WTC11 (cell line): ENCODE data around the gene SLC12A6. TPM values are rescaled to one million over a fixed set of nuclear protein-coding genes. Genes with fewer than 3 reads are reported as not detected.

ENCODE experiments used
- ATAC-seq: fragments of 200-7000 bp; cut with Tn5 transposase; 2 replicates; pipeline ENCODE4 v1.10.0; 2021; ENCODE audit warnings: mild to moderate bottlenecking, moderate library complexity
- CTCF ChIA-PET: fragments of 300-600 bp; sonication (Branson Sonifier 250); formaldehyde crosslinking; loops from one replicate; lab custom pipeline; 2021; ENCODE audit warnings: antibody characterized with exemption; lab: Charles Lee
- POLR2A ChIA-PET: fragments of 350-600 bp; sonication (Branson Sonifier 250); formaldehyde crosslinking; loops from one replicate; lab custom pipeline; 2021; ENCODE audit warnings: antibody characterized with exemption; lab: Charles Lee
- DNase-seq: peaks from one replicate; pipeline ENCODE4 v3.0.0; 2021; ENCODE audit warnings: low spot score
- H3K27ac Mint-ChIP-seq: 2 replicates; pipeline ENCODE4 v1.8.0; 2021; ENCODE audit warnings: mixed read lengths
- H3K27me3 Mint-ChIP-seq: 2 replicates; pipeline ENCODE4 v1.8.0; 2021; ENCODE audit warnings: low read depth, mild to moderate bottlenecking, moderate library complexity, mixed read lengths
- H3K36me3 Mint-ChIP-seq: 2 replicates; pipeline ENCODE4 v1.8.0; 2021; ENCODE audit warnings: mixed read lengths
- H3K4me1 Mint-ChIP-seq: 2 replicates; pipeline ENCODE4 v1.8.0; 2022; ENCODE audit warnings: mixed read lengths
- H3K4me3 Mint-ChIP-seq: 2 replicates; pipeline ENCODE4 v1.8.0; 2021; ENCODE audit warnings: mild to moderate bottlenecking, moderate library complexity, mixed read lengths
- H3K9me3 Mint-ChIP-seq: 2 replicates; pipeline ENCODE4 v1.8.0; 2021; ENCODE audit warnings: mixed read lengths
- ETV6 ChIP-seq: sonication (generic); formaldehyde crosslinking; IDR thresholded peaks from 2 replicates; pipeline ENCODE4 v1.8.1; 2022; ENCODE audit warnings: mild to moderate bottlenecking, missing genetic modification reagents
- IRF1 ChIP-seq: sonication (generic); formaldehyde crosslinking; IDR thresholded peaks from 2 replicates; pipeline ENCODE4 v1.8.0; 2023; ENCODE audit warnings: missing genetic modification reagents
- JUN ChIP-seq: sonication (generic); formaldehyde crosslinking; IDR thresholded peaks from 2 replicates; pipeline ENCODE4 v1.8.0; 2023; ENCODE audit warnings: mild to moderate bottlenecking, missing genetic modification reagents
- MXD4 ChIP-seq: fragments of 250-450 bp; sonication (Bioruptor Pico); IDR thresholded peaks from 2 replicates; pipeline ENCODE4 v1.8.0; 2021; ENCODE audit warnings: mild to moderate bottlenecking, moderate library complexity, borderline replicate concordance
- NFATC4 ChIP-seq: fragments of 250-450 bp; sonication (Bioruptor Pico); IDR thresholded peaks from 2 replicates; pipeline ENCODE4 v1.9.0; 2021; ENCODE audit warnings: mild to moderate bottlenecking
- NFYB ChIP-seq: sonication (generic); formaldehyde crosslinking; conservative IDR thresholded peaks from 2 replicates; pipeline ENCODE4 v1.8.0; 2022; ENCODE audit warnings: low read depth, missing genetic modification reagents
- NR3C1 ChIP-seq: sonication (generic); formaldehyde crosslinking; conservative IDR thresholded peaks from 2 replicates; pipeline ENCODE4 v1.8.1; 2023; ENCODE audit warnings: low read depth, mild to moderate bottlenecking, missing genetic modification reagents
- PRDM15 ChIP-seq: sonication (generic); formaldehyde crosslinking; IDR thresholded peaks from 2 replicates; pipeline ENCODE4 v1.8.0; 2022; ENCODE audit warnings: missing genetic modification reagents
- TEAD1 ChIP-seq: sonication (generic); formaldehyde crosslinking; IDR thresholded peaks from 2 replicates; pipeline ENCODE4 v1.8.0; 2022; ENCODE audit warnings: mild to moderate bottlenecking, missing genetic modification reagents
- TEAD4 ChIP-seq: sonication (generic); formaldehyde crosslinking; IDR thresholded peaks from 2 replicates; pipeline ENCODE4 v1.8.0; 2022; ENCODE audit warnings: mild to moderate bottlenecking, missing genetic modification reagents
- ZNF121 ChIP-seq: sonication (generic); formaldehyde crosslinking; IDR thresholded peaks from 2 replicates; pipeline ENCODE4 v1.8.0; 2023; ENCODE audit warnings: missing genetic modification reagents
- ZNF423 ChIP-seq: fragments of 250-450 bp; sonication (Bioruptor Pico); IDR thresholded peaks from 2 replicates; pipeline ENCODE4 v2.1.2; 2022; ENCODE audit warnings: mild to moderate bottlenecking, moderate library complexity
- ZNF512 ChIP-seq: sonication (generic); formaldehyde crosslinking; IDR thresholded peaks from 2 replicates; pipeline ENCODE4 v1.8.1; 2022; ENCODE audit warnings: missing genetic modification reagents, borderline replicate concordance
- total RNA-seq: library from RNA; stranded (reverse); gene quantifications from 3 replicates; pipeline ENCODE4 v1.2.3, GENCODE V29; 2021
- TF ChIP-seq, protein P1 (sequence below): fragments of 250-450 bp; sonication (Bioruptor Pico); conservative IDR thresholded peaks from 2 replicates; pipeline ENCODE4 v1.9.0; 2021; ENCODE audit warnings: mild to moderate bottlenecking
- TF ChIP-seq, protein P2 (sequence below): fragments of 250-450 bp; sonication (Bioruptor Pico); IDR thresholded peaks from 2 replicates; pipeline ENCODE4 v1.9.0; 2021; ENCODE audit warnings: moderate library complexity, mild to moderate bottlenecking, inconsistent platforms, borderline replicate concordance
- TF ChIP-seq, protein P3 (sequence below): sonication (generic); formaldehyde crosslinking; conservative IDR thresholded peaks from 2 replicates; pipeline ENCODE4 v1.8.1; 2022; ENCODE audit warnings: mild to moderate bottlenecking, missing genetic modification reagents
- TF ChIP-seq, protein P4 (sequence below): sonication (generic); formaldehyde crosslinking; IDR thresholded peaks from 2 replicates; pipeline ENCODE4 v1.8.0; 2022; ENCODE audit warnings: mild to moderate bottlenecking, missing genetic modification reagents
- TF ChIP-seq, protein P5 (sequence below): sonication (generic); formaldehyde crosslinking; IDR thresholded peaks from 2 replicates; pipeline ENCODE4 v1.8.1; 2022; ENCODE audit warnings: mild to moderate bottlenecking, moderate library complexity, missing genetic modification reagents

SLC12A6 gene
- total RNA-seq, 1 experiment from 2014 or later: 16.2 TPM

DNA sequence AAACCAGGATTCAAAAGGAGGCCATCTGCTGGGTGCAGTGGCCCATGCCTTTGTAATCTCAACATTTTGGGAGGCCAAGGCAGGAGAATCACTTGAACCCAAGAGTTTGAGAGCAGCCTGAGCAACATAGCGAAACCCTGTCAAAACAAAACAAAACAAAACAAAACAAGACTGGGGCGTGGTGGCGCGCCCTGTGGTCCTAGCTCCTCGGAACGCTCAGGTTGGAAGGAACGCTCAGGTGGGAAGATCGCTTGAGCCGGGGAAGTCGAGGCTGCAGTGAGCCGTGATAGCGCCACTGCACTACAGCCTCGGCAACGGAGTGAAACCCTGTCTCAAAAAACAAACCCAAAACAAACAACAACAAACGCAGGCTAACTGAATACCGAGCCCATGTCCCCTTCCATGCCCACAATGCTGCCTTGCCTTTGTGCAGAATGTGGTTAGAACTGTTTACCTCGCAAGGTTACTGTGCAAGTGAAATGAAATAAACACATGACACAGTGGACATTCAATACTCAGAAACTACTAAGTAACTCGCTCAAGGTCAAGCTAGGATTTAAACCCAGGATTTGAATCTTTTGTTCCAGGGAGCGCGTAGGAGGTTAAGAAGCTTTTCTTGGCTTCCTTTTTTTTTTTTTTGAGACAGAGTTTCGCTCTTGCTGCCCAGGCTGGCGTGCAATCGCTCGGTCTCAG is 113.5 kb downstream of the SLC12A6 start:
- DNase-seq (no peak), ATAC-seq (no peak)
- no peaks in the 10 kb centered on the region; the same call in 1 of the 2 replicates for H3K27me3 Mint-ChIP-seq
- POLR2A ChIA-PET: interaction anchor here (0.6 kb wide), 1 partner anchor 84 kb away, joined by 9 read pairs; no protein-coding TSS in a partner anchor
- peaks cover 21% of the 10 kb centered on the region for H3K36me3 Mint-ChIP-seq
- H3K27ac Mint-ChIP-seq: peak overlapping the region; percentile 99
- peaks cover 22% of the 10 kb centered on the region for H3K4me1 Mint-ChIP-seq
- H3K9me3 Mint-ChIP-seq: no peaks in the 10 kb centered on the region
- CTCF ChIA-PET: interaction anchor here (1.1 to 1.8 kb wide), 4 partner anchors 14 to 134 kb away, joined by 3 to 10 read pairs (median 4); partner anchors contain the start of gene KATNBL1
- peak overlapping the region; percentile 93 for H3K4me3 Mint-ChIP-seq
- no peak for TF ChIP-seq NFATC4 (CRISPR knock-in tag)
- TF ChIP-seq, protein P1, sequence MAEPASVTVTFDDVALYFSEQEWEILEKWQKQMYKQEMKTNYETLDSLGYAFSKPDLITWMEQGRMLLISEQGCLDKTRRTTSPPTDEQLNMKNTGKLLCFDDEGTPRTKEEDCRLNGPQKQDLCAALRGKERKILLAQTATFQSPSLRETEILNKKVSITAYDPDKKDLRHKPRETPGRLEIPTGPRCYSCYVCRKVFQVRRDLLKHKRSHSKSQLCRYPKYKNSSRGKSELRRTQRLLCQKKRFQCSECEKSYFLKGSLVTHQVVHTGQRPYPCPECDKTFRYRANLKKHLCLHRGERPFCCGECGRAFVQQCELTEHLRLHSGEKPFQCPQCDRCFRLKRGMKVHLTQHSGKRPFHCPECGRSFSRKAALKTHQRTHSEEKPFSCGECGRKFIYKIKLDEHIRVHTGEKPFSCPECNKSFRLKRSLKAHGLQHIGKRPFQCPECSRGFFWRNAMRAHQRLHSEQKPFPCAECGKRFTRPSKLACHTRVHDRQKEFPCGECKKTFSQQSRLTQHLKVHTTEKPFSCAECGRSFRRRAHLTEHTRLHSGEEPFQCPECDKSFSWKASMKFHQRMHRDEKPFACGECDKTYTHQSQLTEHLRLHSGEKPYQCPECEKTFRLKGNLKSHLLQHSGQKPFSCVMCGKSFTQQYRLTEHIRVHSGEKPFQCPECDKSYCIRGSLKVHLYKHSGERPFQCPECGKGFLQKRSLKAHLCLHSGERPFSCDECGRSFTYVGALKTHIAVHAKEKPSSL (CRISPR knock-in tag): no peak
- no peak for TF ChIP-seq JUN (CRISPR knock-in tag)
- TF ChIP-seq, protein P2, sequence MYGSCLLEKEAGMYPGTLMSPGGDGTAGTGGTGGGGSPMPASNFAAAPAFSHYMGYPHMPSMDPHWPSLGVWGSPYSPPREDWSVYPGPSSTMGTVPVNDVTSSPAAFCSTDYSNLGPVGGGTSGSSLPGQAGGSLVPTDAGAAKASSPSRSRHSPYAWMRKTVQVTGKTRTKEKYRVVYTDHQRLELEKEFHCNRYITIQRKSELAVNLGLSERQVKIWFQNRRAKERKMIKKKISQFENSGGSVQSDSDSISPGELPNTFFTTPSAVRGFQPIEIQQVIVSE (CRISPR knock-in tag): no peak
- TF ChIP-seq ZNF121: no peak
- TF ChIP-seq, all 79 proteins: peak for 0

GRCh38 chr15:34217587-34218225 is 119.9 kb downstream of the SLC12A6 start:
- H3K4me3 Mint-ChIP-seq: no peak overlapping the region
- DNase-seq: no peak
- no peak overlapping the region for H3K27ac Mint-ChIP-seq
- H3K9me3 Mint-ChIP-seq: peaks cover 3% of the 10 kb centered on the region; the same call in 1 of the 2 replicates
- H3K4me1 Mint-ChIP-seq: peaks cover 26% of the 10 kb centered on the region
- no peaks in the 10 kb centered on the region for H3K27me3 Mint-ChIP-seq
- H3K36me3 Mint-ChIP-seq: no peaks in the 10 kb centered on the region
- POLR2A ChIA-PET: no interaction called here
- CTCF ChIA-PET: no interaction called here
- ATAC-seq: no peak
- no peak for TF ChIP-seq TEAD4
- TF ChIP-seq TEAD1 (CRISPR knock-in tag): no peak
- TF ChIP-seq, protein P3, sequence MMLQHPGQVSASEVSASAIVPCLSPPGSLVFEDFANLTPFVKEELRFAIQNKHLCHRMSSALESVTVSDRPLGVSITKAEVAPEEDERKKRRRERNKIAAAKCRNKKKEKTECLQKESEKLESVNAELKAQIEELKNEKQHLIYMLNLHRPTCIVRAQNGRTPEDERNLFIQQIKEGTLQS (CRISPR knock-in tag): no peak
- no peak for TF ChIP-seq ETV6
- TF ChIP-seq ZNF423 (CRISPR knock-in tag): no peak
- TF ChIP-seq, protein P4, sequence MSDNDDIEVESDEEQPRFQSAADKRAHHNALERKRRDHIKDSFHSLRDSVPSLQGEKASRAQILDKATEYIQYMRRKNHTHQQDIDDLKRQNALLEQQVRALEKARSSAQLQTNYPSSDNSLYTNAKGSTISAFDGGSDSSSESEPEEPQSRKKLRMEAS (CRISPR knock-in tag): no peak
- TF ChIP-seq IRF1 (CRISPR knock-in tag): no peak
- TF ChIP-seq, protein P5, sequence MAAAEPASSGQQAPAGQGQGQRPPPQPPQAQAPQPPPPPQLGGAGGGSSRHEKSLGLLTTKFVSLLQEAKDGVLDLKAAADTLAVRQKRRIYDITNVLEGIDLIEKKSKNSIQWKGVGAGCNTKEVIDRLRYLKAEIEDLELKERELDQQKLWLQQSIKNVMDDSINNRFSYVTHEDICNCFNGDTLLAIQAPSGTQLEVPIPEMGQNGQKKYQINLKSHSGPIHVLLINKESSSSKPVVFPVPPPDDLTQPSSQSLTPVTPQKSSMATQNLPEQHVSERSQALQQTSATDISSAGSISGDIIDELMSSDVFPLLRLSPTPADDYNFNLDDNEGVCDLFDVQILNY: no peak
- TF ChIP-seq NR3C1: no peak
- TF ChIP-seq ZNF512 (CRISPR knock-in tag): no peak
- TF ChIP-seq MXD4: no peak
- no peak for TF ChIP-seq NFATC4 (CRISPR knock-in tag)
- TF ChIP-seq PRDM15 (CRISPR knock-in tag): no peak
- TF ChIP-seq, protein P1 (CRISPR knock-in tag): no peak
- no peak for TF ChIP-seq NFYB (CRISPR knock-in tag)
